Endothelial cell of umbilical vein (primary cell): ENCODE data around the gene SNX9.

Experiments used
- EZH2 ChIP-seq: IDR thresholded peaks from 2 replicates; pipeline ENCODE4 v1.6.1; 2012; ENCODE audit warnings: borderline replicate concordance, low read depth, mild to moderate bottlenecking, moderate library complexity, low read length, inconsistent platforms; ENCODE audit not compliant: severe bottlenecking
- GATA2 ChIP-seq: IDR thresholded peaks from 2 replicates; pipeline ENCODE4 v1.7.0; 2011; ENCODE audit warnings: low read depth, mild to moderate bottlenecking, moderate library complexity, mixed read lengths, low read length; ENCODE audit not compliant: insufficient read length, insufficient read depth
- JUN ChIP-seq: IDR thresholded peaks from 2 replicates; pipeline ENCODE4 v1.6.1; 2011; ENCODE audit warnings: borderline replicate concordance, low read depth; ENCODE audit not compliant: insufficient read length, insufficient read depth
- POLR2A ChIP-seq: IDR thresholded peaks from 2 replicates; pipeline ENCODE4 v1.6.1; 2012; ENCODE audit warnings: low read depth, mild to moderate bottlenecking, control low read depth, low read length
- POLR2AphosphoS5 ChIP-seq: IDR thresholded peaks from 2 replicates; pipeline ENCODE4 v1.6.1; 2012; ENCODE audit warnings: low read depth, mild to moderate bottlenecking, control low read depth, low read length, moderate library complexity; ENCODE audit not compliant: insufficient read depth
- TF ChIP-seq, protein P1 (sequence below), 2 donors: IDR thresholded peaks; 1 replicate in 1 of 2; 2 replicates in 1 of 2; pipeline ENCODE4 v1.5.1; 2011; ENCODE audit warnings: low read length in 2 of 2, mild to moderate bottlenecking in 2 of 2, moderate library complexity in 2 of 2, control low read depth in 1 of 2, inconsistent platforms in 1 of 2, low read depth in 1 of 2; ENCODE audit not compliant: insufficient read depth in 1 of 2; ENCODE audit errors: extremely low read depth in 1 of 2
- TF ChIP-seq, protein P2 (sequence below): IDR thresholded peaks from 2 replicates; pipeline ENCODE4 v1.6.1; 2011; ENCODE audit not compliant: insufficient read depth, insufficient read length

DNA sequence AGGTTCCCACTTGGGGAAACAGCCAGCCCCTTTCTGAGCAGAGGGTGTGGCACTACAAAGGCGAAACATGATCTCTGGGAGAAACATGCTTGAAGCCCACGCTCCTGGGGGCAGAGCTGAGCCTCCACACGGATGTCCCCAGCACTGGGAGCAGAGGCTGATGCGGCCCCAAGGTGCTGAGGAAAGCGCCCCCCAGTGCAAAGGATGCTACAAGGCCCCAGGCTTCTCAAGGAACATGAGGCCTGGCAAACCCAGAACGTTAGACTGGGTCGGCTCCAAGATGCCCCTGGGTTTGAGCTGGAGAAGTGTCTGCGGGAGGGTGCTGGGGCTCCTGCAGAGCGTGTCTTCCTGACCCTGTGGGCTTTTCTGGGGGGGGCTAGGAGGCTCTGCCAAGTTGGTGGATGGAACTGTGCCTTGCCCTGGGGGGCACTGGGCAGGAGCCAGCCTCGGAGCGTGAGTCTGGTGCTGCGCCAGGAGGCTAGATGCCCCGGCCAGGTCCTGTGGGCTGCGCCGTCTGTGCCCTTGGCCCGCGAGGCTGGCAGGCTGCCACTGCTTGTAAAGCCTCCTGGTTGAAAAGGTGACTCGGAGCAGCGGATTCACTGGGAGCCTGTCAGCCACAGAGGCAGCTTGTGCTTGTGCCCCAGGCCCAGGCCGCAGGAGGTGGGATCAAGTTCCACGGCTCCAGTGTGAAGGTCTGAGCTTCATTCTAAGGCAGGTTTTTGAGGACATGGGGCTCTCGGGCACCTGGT is 166.7 kb downstream of the SNX9 start:
- TF ChIP-seq POLR2AphosphoS5 (no peak), POLR2A (no peak), EZH2 (no peak), GATA2 (no peak), JUN (no peak)
- TF ChIP-seq, protein P1, sequence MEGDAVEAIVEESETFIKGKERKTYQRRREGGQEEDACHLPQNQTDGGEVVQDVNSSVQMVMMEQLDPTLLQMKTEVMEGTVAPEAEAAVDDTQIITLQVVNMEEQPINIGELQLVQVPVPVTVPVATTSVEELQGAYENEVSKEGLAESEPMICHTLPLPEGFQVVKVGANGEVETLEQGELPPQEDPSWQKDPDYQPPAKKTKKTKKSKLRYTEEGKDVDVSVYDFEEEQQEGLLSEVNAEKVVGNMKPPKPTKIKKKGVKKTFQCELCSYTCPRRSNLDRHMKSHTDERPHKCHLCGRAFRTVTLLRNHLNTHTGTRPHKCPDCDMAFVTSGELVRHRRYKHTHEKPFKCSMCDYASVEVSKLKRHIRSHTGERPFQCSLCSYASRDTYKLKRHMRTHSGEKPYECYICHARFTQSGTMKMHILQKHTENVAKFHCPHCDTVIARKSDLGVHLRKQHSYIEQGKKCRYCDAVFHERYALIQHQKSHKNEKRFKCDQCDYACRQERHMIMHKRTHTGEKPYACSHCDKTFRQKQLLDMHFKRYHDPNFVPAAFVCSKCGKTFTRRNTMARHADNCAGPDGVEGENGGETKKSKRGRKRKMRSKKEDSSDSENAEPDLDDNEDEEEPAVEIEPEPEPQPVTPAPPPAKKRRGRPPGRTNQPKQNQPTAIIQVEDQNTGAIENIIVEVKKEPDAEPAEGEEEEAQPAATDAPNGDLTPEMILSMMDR (IDR thresholded peaks at IDR 0.05; ENCODE audit: extremely low read depth in 1 of 2, insufficient read depth in 1 of 2, low read depth in 1 of 2, low read length in 2 of 2) = no peak
- TF ChIP-seq, protein P2, sequence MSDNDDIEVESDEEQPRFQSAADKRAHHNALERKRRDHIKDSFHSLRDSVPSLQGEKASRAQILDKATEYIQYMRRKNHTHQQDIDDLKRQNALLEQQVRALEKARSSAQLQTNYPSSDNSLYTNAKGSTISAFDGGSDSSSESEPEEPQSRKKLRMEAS = no peak
